GM13976 (cell line): Measurements from ENCODE around the gene KRT40.

Experiments used
- DNase-seq: peaks from one replicate; pipeline ENCODE4 v3.0.0; 2012; ENCODE audit warnings: low spot score
- CTCF ChIP-seq: IDR thresholded peaks from 2 replicates; pipeline ENCODE4 v1.5.1; 2012; ENCODE audit warnings: borderline replicate concordance, mild to moderate bottlenecking; ENCODE audit not compliant: insufficient read depth; ENCODE audit errors: extremely low read depth, missing control alignments, control extremely low read depth
- in situ Hi-C: fragments of 300-500 bp; cut with MboI; formaldehyde crosslinking; loops from one replicate; pipeline ENCODE4 v1.12.0; 2022; ENCODE audit warnings: low sequenced_read_pairs, mixed read lengths, inconsistent platforms; ENCODE audit not compliant: unreplicated experiment

The KRT40 gene

DNA sequence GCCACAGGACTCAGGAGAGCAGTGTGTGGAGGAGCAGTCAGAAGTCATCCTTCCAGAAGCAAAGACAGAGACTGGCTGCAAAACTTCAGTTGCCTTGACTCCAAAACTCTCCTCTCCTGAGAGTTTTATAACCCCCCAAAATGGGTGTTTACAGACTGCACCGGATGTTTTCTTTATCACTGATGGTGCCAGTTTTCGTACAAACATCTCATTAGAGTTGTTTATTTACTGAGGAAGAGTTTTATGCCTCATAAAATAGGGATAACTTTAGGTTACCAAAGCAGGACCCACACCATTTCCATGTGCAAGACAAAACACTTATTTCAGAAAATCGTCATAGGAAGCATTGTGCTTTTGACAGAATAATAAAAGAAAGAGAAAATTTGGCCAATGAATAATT, at the start of gene KRT40:
Gene KRT40 (minus strand): TSS at position 101 of the 400 bp plus-strand sequence. CDS start 53 bp downstream, at position 48.
- DNase-seq, result no peak
- TF ChIP-seq CTCF, result no peak
- in situ Hi-C loops, result no loop called here

GRCh38 chr17:41029633-41030245, 45.6 kb upstream of the KRT40 start, which contains the start of gene KRTAP1-4:
TSS of gene KRTAP1-4 (minus strand) at chr17:41030195. CDS start at chr17:41030078, 117 bp downstream.
- no peak for DNase-seq
- in situ Hi-C loops, result no loop called here
- TF ChIP-seq CTCF, result no peak

- no peak for TF ChIP-seq CTCF
- no peak for DNase-seq
Measured at GRCh38 chr17:41026715-41027471, 42.8 kb upstream of the KRT40 start, which contains the start of gene KRTAP1-5. TSS of gene KRTAP1-5 (minus strand) at chr17:41027208. CDS start at chr17:41027155, 53 bp downstream.

DNA sequence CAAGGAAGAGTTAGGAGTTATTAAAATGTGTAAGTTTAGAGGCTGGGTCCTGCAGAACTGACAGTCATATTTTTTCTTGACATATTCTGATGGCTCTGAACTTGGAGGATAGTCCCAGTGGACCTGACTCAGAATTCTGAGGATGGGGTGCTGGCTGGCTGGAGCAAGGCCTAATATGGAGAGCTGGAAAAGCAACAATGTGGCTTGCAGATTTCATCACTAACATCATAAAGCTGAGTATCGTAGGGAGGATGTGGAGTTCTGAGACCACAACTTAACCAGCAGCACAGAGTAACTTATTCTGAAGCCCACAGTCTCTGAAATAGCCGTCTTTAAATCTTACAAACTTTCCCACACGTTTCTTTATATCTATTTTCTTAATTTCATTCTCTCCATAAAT, 40.6 kb upstream of the KRT40 start:
- no peak for TF ChIP-seq CTCF
- no peak for DNase-seq
- in situ Hi-C loops, result no loop called here

More at GRCh38 chr17:41026715-41027471, 42.8 kb upstream of the KRT40 start, which contains the start of gene KRTAP1-5:
- in situ Hi-C loops, result no loop called here

DNA sequence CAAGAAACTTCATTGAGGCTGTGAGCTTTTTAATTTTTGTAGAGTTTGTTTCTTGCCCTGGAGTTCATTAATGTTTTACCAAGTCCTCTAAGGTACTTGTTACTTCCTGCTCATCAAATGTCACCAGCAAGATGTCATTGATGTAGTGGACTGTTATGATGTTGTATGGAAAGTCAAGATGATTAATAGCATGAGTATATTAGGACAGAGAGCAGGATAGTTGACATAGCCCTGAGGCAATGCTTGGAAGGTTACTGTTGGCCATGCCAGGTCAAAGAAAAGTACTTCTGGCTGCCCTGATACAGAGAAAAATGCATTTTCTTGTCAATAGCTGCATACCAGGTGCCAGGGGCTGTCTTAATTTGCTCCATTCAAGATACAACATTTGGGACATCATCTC, 36.2 kb upstream of the KRT40 start:
- in situ Hi-C loops, result no loop called here
- TF ChIP-seq CTCF, result no peak
- DNase-seq, result no peak

GRCh38 chr17:41019415-41019814, 35.3 kb upstream of the KRT40 start:
- in situ Hi-C loops, result no loop called here

More at GRCh38 chr17:41019415-41019814, 35.3 kb upstream of the KRT40 start:
- TF ChIP-seq CTCF, result no peak
- DNase-seq, result no peak
